WTC11 (cell line): ENCODE results near the gene GIPC3.

Experiments
- CBFB ChIP-seq: sonication (generic); formaldehyde crosslinking; IDR thresholded peaks from 2 replicates; pipeline ENCODE4 v1.8.1; 2022; ENCODE audit warnings: mild to moderate bottlenecking, low read depth, missing genetic modification reagents
- CREB1 ChIP-seq: sonication (generic); formaldehyde crosslinking; IDR thresholded peaks from 2 replicates; pipeline ENCODE4 v1.8.0; 2023; ENCODE audit warnings: mild to moderate bottlenecking, missing genetic modification reagents
- CREM ChIP-seq: sonication (generic); formaldehyde crosslinking; IDR thresholded peaks from 2 replicates; pipeline ENCODE4 v1.8.1; 2022; ENCODE audit warnings: mild to moderate bottlenecking, missing genetic modification reagents, moderate library complexity
- CTCF ChIP-seq: fragments of 200-600 bp; IDR thresholded peaks from 2 replicates; pipeline ENCODE4 v1.8.0; 2022; ENCODE audit warnings: antibody characterized with exemption
- E2F1 ChIP-seq: sonication (generic); formaldehyde crosslinking; IDR thresholded peaks from 2 replicates; pipeline ENCODE4 v1.8.0; 2022; ENCODE audit warnings: mild to moderate bottlenecking, missing genetic modification reagents
- KAT7 ChIP-seq: sonication (generic); formaldehyde crosslinking; IDR thresholded peaks from 2 replicates; pipeline ENCODE4 v1.8.1; 2023; ENCODE audit warnings: missing genetic modification reagents, mild to moderate bottlenecking, borderline replicate concordance
- MAX ChIP-seq: sonication (generic); formaldehyde crosslinking; IDR thresholded peaks from 2 replicates; pipeline ENCODE4 v1.8.0; 2022; ENCODE audit warnings: mild to moderate bottlenecking, missing genetic modification reagents
- MLX ChIP-seq: sonication (generic); formaldehyde crosslinking; IDR thresholded peaks from 2 replicates; pipeline ENCODE4 v1.8.1; 2023; ENCODE audit warnings: mild to moderate bottlenecking, missing genetic modification reagents, moderate library complexity
- NR2C2 ChIP-seq: sonication (generic); formaldehyde crosslinking; IDR thresholded peaks from 2 replicates; pipeline ENCODE4 v1.8.0; 2022; ENCODE audit warnings: mild to moderate bottlenecking, missing genetic modification reagents
- PRRX2 ChIP-seq: fragments of 250-450 bp; sonication (Bioruptor Pico); IDR thresholded peaks from 2 replicates; pipeline ENCODE4 v1.8.0; 2021; ENCODE audit warnings: mild to moderate bottlenecking
- TF ChIP-seq, protein P1 (sequence below): sonication (generic); formaldehyde crosslinking; IDR thresholded peaks from 2 replicates; pipeline ENCODE4 v1.8.1; 2022; ENCODE audit warnings: low read depth, missing genetic modification reagents, borderline replicate concordance

DNA sequence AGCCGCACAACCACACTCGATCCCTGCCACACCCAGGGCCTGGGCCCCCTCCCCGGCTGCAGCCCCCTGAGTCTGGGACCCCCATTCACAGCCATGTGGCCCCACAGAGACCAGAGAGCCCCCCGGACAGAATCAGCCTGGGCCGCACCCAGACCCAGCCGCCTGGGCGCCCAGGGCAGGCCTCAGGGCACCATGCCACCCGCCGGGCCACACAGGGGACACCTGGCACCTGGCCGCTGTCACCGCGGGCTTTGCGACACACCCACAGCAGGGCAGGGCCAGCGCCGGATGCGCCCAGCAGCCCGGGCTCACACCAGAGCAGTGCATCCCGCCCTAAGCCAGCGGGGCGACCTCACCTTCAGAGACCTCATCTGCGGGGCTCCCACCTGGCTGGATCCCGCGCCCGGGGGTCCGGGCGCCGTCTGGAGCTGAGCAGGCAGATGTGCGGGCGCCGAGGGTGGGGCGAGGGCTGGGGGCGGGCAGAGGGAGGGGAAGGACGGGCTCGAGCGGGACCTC lies 21.0 kb downstream of the GIPC3 start:
- no peak for TF ChIP-seq CTCF
- TF ChIP-seq CREM = no peak
- TF ChIP-seq NR2C2 (CRISPR knock-in tag) = no peak
- no peak for TF ChIP-seq MAX (CRISPR knock-in tag)
- TF ChIP-seq KAT7 (CRISPR knock-in tag) = no peak
- TF ChIP-seq CBFB (CRISPR knock-in tag) = no peak
- no peak for TF ChIP-seq PRRX2 (CRISPR knock-in tag)
- no peak for TF ChIP-seq E2F1 (CRISPR knock-in tag)
- no peak for TF ChIP-seq CREB1
- TF ChIP-seq, protein P1, sequence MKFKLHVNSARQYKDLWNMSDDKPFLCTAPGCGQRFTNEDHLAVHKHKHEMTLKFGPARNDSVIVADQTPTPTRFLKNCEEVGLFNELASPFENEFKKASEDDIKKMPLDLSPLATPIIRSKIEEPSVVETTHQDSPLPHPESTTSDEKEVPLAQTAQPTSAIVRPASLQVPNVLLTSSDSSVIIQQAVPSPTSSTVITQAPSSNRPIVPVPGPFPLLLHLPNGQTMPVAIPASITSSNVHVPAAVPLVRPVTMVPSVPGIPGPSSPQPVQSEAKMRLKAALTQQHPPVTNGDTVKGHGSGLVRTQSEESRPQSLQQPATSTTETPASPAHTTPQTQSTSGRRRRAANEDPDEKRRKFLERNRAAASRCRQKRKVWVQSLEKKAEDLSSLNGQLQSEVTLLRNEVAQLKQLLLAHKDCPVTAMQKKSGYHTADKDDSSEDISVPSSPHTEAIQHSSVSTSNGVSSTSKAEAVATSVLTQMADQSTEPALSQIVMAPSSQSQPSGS = no peak
- no peak for TF ChIP-seq MLX (CRISPR knock-in tag)
